K562 (cell line): ENCODE data around the gene HOXB4. TPM values are rescaled to one million over a fixed set of nuclear protein-coding genes. Genes with fewer than 3 reads are reported as not detected.

Experiments
- HDAC1 ChIP-seq, 2 experiments: fragments of 450-650 bp; IDR thresholded peaks; 2 replicates each; pipeline ENCODE4 v1.6.1; 2016 to 2017; ENCODE audit warnings: inconsistent platforms in 1 of 2, mild to moderate bottlenecking in 1 of 2, moderate library complexity in 1 of 2
- NFRKB ChIP-seq: fragments of 450-650 bp; IDR thresholded peaks from 2 replicates; pipeline ENCODE4 v1.6.1; 2016; ENCODE audit warnings: low read depth
- OTX1 ChIP-seq: fragments of 450-650 bp; formaldehyde crosslinking; IDR thresholded peaks from 2 replicates; pipeline ENCODE4 v1.4.0; 2022; ENCODE audit warnings: mild to moderate bottlenecking
- POLR2AphosphoS5 ChIP-seq: IDR thresholded peaks from 2 replicates; pipeline ENCODE4 v1.6.1; 2011; ENCODE audit warnings: mild to moderate bottlenecking, low read depth, low read length, moderate library complexity; ENCODE audit not compliant: control insufficient read depth, insufficient read depth
- RAD21 ChIP-seq, 2 experiments: fragments of 250-450 bp in 1 of 2; fragments of 450-650 bp in 1 of 2; sonication (Bioruptor Pico) in 1 of 2; formaldehyde crosslinking in 1 of 2; IDR thresholded peaks in 1 of 2; conservative IDR thresholded peaks in 1 of 2; 2 replicates each; pipeline versions ENCODE4 v1.4.0 to v1.8.0; 2020 to 2022; ENCODE audit warnings: mild to moderate bottlenecking in 2 of 2, moderate library complexity in 1 of 2
- SAP30 ChIP-seq: fragments of 200-600 bp; sonication (generic); IDR thresholded peaks from 2 replicates; pipeline ENCODE4 v1.6.1; 2012; ENCODE audit warnings: borderline replicate concordance, low read depth, mild to moderate bottlenecking, moderate library complexity, low read length, control low read depth, inconsistent platforms; ENCODE audit not compliant: insufficient read depth, poor library complexity, severe bottlenecking
- SMARCE1 ChIP-seq: fragments of 450-650 bp; IDR thresholded peaks from 2 replicates; pipeline ENCODE4 v1.7.1; 2016; ENCODE audit warnings: mild to moderate bottlenecking
- TSC22D4 ChIP-seq: fragments of 450-650 bp; IDR thresholded peaks from 2 replicates; pipeline ENCODE4 v1.6.1; 2016; ENCODE audit warnings: missing genetic modification characterization, missing biosample characterization, control low read depth
- VEZF1 ChIP-seq: fragments of 200-800 bp; sonication (Bioruptor generic); IDR thresholded peaks from 2 replicates; pipeline ENCODE4 v1.6.1; 2017; ENCODE audit warnings: missing genetic modification characterization, missing compliant biosample characterization
- ZNF282 ChIP-seq: sonication (generic); formaldehyde crosslinking; IDR thresholded peaks from 2 replicates; pipeline ENCODE4 v1.8.1; 2023; ENCODE audit warnings: missing genetic modification reagents
- ZNF407 ChIP-seq: fragments of 450-650 bp; IDR thresholded peaks from 2 replicates; pipeline ENCODE4 v1.6.1; 2016; ENCODE audit warnings: low read depth
- ZNF717 ChIP-seq: fragments of 250-450 bp; sonication (Bioruptor Pico); IDR thresholded peaks from 2 replicates; pipeline ENCODE4 v1.5.0; 2021
- ZNF740 ChIP-seq, 3 experiments: fragments of 200-800 bp in 1 of 3; sonication (Bioruptor generic) in 1 of 3; sonication (generic) in 1 of 3; formaldehyde crosslinking in 1 of 3; IDR thresholded peaks; 2 replicates each; pipeline versions ENCODE4 v1.6.1 to v1.8.0; 2016 to 2022; ENCODE audit warnings: mild to moderate bottlenecking in 2 of 3, missing compliant biosample characterization in 2 of 3, missing genetic modification characterization in 2 of 3, missing genetic modification reagents in 1 of 3
- polyA plus RNA-seq, 8 experiments: library from polyadenylated mRNA; depleted of rRNA in 4 of 8; stranded (reverse) in 5 of 8; unstranded in 3 of 8; fragments of >200 nt; fragmentation: Nextera tagmentation in 2 of 8; fragmentation: Illumina TruSeq in 1 of 8; extraction: Ambion mirVana in 2 of 8; extraction: Trizol in 1 of 8; gene quantifications; 2 replicates each; pipeline versions ENCODE4 v1.2.1 to v1.2.3, GENCODE V29; 2011 to 2014; ENCODE audit warnings: inconsistent platforms in 1 of 8, missing spikeins in 1 of 8
- total RNA-seq, 7 experiments: library from RNA; depleted of rRNA in 6 of 7; stranded (reverse); fragments of >200 nt in 6 of 7; fragmentation: Illumina TruSeq in 2 of 7; extraction: Trizol in 2 of 7; gene quantifications; 2 replicates each; pipeline versions ENCODE4 v1.2.1 to v1.2.3, GENCODE V29; 2011 to 2021; ENCODE audit warnings: low replicate concordance in 1 of 7

Gene HOXB4
- total and polyA plus RNA-seq, 9 of the 15 experiments (the other 6 are each of a cell fraction or from before 2014, with no cell fraction given): 1.6 to 34.9 (median 14.9) TPM

GRCh38 chr17:48603959-48604769 is 26.0 kb upstream of the HOXB4 start (continued):
- peak; percentile 10 for TF ChIP-seq SAP30
- 0 out of 4 replicates have a peak, but pooled peaks of 1 of the 2 experiments have one; percentile 2 for TF ChIP-seq RAD21 (CRISPR knock-in tag; conservative IDR thresholded peaks at IDR 0.05 in 1 of 2, IDR thresholded peaks at IDR 0.05 in 1 of 2)
- no peak for TF ChIP-seq ZNF717 (CRISPR knock-in tag)
- TF ChIP-seq ZNF407: peak; percentile 69
- TF ChIP-seq ZNF282 (CRISPR knock-in tag): no peak
- 0 out of 4 replicates have a peak, but pooled peaks of 1 of the 2 experiments have one; percentile 16 for TF ChIP-seq HDAC1 (IDR thresholded peaks at IDR 0.05)
- TF ChIP-seq TSC22D4 (tag): no peak
- peak; percentile 28; the same call in 1 of the 2 replicates for TF ChIP-seq NFRKB
- TF ChIP-seq OTX1 (CRISPR knock-in tag): no peak
- TF ChIP-seq ZNF740 (CRISPR knock-in tag; IDR thresholded peaks at IDR 0.05): peak; percentile 41
- peak in 1 of 2 experiments; percentile 59; a peak in 2 of 4 replicates for TF ChIP-seq ZNF740 (tag; IDR thresholded peaks at IDR 0.05)
- peak; percentile 61; the same call in 1 of the 2 replicates for TF ChIP-seq VEZF1 (CRISPR knock-in tag)
- TF ChIP-seq SMARCE1: 0 out of 2 replicates have a peak, but pooled peaks have one; percentile 7
- TF ChIP-seq POLR2AphosphoS5: 0 out of 2 replicates have a peak, but pooled peaks have one; percentile 3
